Kidney capillary endothelial cell (primary cell): ENCODE results near the gene TXNDC15.
"Not testable (repeated sequence)": the region's sequence is repeated elsewhere in the genome, so short reads cannot be mapped to it uniquely, and the experiment has no call there.

Source experiments
- DNase-seq: peaks from one replicate; pipeline ENCODE4 v3.0.0-alpha.2; 2018; ENCODE audit warnings: low spot score

The TXNDC15 gene, protein sequence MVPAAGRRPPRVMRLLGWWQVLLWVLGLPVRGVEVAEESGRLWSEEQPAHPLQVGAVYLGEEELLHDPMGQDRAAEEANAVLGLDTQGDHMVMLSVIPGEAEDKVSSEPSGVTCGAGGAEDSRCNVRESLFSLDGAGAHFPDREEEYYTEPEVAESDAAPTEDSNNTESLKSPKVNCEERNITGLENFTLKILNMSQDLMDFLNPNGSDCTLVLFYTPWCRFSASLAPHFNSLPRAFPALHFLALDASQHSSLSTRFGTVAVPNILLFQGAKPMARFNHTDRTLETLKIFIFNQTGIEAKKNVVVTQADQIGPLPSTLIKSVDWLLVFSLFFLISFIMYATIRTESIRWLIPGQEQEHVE

GRCh38 chr5:134873987-134874830 lies at the start of gene TXNDC15:
Gene TXNDC15 (plus strand): TSS chr5:134874371. CDS start chr5:134874428, 57 bp downstream.
- peak; percentile 87 for DNase-seq

DNA sequence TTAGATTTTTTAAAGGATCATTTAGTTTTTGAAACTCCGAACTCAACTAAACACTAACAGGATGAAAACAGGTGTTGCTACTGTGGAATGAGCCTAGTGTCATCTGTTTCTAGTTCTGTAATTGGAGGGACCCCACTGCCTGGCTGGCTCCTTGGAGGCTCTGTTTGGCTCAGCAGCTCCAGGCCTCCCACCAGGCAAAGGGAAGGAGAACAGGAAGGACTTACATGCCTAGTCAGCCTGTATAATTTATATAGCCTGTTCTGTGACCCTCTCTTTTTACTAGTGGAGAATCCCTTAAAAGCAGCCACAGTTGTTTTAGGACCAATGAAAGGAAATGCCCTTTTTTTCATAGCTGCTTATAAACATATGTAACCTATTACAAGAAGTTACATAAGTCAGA lies 49.5 kb upstream of the TXNDC15 start:
- DNase-seq, result no peak

DNA sequence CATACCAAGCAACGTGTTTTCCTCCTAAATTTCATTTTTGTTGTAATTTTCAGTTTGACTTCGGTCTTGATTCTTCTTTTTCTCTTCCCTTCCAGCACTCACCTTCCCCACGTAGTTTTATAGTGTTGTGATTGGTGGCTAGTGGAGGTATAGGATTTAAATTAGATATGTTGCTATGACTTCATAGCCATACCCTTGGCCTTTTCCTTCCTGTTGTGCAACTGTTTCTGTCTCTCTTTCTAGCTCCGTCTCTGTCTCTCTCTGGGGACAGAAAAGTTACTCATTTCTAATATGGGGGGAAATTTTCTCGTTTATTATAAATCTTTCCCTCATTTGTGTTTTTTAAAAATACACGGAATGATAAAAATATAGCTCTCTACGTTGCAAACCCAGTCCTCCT lies 49.0 kb upstream of the TXNDC15 start:
- no peak for DNase-seq

GRCh38 chr5:134833340-134834032 lies 40.7 kb upstream of the TXNDC15 start:
- DNase-seq, result no peak

DNA sequence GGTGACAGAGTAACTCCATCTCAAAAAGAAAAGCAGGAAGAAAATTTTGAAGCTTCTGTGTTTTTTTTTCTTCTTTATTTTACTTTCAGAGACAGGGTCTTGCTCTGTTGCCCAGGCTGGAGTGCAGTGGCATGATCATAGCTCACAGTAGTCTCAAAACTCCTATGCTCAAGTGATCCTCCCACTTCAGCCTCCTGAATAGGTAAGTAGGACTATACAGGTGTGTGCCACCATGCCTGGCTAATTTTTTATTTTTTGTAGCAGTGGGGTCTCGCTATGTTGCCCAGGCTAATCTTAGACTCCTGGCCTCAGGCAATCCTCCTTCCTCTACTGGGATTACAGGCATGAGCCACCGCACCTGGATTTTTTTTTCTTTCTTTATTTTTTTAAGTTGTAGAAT lies 38.5 kb upstream of the TXNDC15 start:
- DNase-seq, result no peak

DNA sequence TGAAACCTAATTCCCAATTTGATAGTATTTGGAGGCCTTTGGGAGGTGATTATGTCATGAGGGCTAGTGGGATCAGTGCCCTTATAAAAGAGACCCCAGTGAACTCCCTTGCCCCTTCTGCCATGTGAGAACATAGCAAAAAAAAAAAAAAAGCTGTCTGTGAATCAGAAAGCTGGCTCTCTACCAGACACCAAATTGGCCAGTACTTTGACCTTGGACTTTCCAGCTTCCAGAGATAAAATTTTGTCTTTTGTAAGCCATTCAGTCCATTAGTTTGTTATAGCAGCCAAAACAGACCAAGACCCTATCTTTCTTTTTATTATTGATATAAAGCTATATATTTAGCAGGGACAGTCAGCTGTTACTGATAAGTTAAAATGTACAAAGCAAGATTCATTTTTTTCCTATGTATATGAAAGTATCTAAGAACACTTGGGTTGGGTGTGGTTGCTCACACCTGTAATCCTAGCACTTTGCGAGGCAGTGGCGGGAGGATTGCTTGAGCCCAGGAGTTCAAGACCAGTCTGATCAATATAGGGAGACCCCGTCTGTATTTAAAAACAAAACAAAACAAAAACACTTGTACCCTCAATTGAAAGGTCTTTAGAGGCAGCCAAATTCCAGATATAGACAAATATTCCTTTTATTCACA lies 36.5 kb upstream of the TXNDC15 start:
- no peak for DNase-seq

DNA sequence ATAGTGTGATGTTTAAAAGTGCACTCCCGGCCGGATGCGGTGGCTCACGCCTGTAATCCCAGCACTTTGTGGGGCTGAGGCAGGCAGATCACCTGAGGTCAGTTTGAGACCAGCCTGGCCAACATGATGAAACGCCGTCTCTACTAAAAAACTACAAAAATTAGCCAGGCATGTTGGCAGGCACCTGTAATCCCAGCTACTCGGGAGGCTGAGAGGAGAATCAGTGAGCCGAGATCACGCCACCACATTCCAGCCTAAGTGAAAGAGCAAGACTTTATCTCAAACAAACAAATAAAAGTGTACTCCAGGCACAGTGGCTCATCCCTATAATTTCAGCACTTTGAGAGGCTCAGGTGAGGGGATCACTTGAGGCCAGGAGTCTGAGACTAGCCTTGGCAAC lies 35.8 kb upstream of the TXNDC15 start:
- DNase-seq, result not testable (repeated sequence)

DNA sequence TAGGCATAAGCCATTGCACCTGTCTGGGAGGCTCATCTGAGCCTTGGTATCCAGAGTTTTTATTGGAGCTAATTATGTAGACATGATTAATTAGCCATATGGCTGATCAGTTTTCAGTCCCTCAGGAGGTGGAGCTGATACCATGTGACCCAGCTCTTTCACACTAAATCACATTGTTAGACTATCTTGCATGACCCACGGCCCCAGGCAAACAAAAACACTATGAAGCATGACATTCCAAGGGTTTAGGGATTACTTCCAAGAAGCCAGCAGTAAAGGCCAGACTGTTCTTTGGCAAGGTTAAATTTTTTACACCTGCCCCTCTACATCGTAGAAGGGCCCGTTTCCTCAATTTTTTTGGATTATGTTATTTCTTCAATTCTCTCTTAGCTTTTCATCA lies 33.4 kb upstream of the TXNDC15 start:
- no peak for DNase-seq

DNA sequence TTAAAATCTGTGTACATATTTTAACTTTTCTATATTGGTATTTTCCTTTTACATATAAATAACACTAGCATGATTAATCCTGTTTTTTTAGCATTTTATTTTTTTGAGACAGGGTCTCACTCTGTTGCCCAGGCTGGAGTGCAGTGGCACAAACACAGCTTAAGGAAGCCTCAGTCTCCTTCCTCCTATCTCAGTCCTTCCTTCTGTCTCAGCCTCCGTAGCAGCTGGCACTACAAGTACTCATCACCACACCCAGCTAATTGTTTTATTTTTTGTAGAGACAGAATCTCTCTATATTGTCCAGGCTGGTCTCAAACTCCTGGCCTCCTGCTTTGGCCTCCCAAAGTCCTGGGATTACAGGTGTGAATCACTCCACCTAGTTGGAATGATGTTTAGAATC lies 29.9 kb upstream of the TXNDC15 start:
- DNase-seq, result no peak

DNA sequence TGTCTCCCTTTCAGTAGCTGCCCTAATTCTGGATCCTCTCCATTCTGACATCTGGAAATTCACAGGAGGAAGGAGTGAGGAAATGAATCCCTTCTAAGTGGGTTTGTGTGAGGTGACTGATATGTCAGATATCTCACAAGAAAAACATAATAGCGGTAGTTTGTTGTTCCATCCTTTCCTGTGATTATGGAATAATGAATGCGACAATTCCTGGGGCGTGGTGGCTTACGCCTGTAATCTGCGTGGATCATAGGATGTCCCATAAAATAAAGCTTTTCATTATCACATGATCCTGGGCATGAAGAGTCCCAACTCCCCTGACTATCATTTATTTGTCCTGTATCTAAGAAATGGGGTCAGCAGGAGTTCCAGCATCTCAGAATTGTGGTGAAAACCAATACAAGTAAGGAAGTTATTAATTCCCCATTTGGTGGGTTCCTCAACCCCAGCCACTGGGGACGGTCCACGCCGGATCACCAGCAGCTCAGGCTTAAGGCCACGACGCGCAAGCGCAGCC lies 28.8 kb upstream of the TXNDC15 start:
- DNase-seq, result peak; percentile 56

DNA sequence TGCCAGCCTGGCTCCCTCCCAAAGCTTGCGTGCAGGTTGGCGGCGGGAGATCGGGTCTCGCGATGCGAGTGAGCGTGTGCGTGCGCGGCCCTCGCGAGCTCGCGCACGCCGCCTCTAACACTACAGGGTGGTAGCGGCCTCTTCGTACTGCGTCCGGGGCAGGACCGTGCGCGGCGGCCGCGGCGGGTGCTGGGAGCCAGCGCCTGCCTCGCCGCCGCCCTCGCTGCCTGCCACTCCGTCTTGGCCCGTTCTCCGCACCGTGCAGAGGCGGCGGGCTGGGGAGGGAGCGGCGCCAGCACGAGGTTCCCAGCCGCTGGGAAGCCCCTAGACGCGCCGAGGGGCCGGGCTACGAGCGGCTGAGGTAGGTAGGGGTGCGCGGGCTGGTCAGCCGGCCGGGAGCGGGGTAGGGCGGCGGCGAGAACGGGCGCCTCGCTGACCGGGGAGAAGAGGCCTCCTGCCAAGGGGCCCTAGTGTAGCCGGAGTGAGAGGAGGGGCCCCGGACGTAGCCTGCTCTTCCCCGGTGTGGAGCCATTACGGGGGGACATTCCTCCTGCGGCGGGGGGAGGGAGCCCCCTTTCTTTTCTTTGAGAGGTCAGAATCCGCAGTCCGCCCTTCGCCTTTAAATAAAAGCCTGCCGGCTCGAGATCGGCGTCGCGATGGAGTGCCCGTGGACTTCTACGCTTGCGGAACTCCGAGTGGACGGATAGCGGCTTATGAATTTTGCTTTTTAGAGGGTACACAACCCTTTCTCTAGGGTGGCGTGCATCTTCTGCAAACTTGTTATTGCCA lies 28.1 kb upstream of the TXNDC15 start, which contains the start of gene C5orf24:
Gene C5orf24, plus strand, starts transcription at position 117 of the 789 bp plus-strand sequence. CDS start 8,933 bp downstream, outside the sequence.
- DNase-seq, result peak; percentile 93

DNA sequence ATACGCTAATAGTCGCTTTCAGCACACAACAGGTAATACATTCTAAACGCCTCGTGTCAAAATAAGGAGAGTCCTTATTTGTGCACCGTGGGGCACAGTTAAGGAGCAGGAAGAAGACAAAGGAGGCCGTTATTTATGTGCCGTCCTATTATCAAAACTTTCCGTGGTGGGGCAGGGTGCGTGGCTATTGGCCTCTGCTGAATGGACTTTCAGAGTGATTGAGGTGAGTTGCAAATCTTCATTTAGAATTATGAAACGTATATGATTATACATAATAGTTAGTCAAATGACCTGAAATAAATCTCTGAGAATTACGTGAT lies 27.6 kb upstream of the TXNDC15 start:
- DNase-seq, result peak; percentile 34

DNA sequence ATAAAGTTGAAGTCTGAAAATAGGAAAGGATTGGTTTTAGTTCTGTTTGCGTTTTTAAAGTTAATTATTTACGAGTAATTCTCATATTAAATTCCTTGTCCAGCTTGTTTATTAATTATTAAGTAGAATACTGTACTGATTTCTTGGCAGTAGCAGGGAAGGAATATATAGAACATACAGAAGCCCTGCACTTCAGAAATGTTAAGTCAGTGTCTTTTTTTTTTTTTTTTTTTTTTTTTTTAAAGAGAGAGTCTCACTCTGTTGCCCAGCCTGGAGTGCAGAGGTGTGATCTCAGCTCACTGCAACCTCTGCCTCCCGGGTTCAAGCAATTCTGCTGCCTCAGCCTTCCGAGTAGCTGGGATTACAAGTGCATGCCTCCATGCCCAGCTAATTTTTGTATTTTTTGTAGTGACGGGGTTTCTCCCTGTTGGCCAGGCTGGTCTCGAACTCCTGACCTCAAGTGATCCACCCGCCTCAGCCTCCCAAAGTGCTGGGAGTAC lies 24.7 kb upstream of the TXNDC15 start:
- not testable (repeated sequence) for DNase-seq

DNA sequence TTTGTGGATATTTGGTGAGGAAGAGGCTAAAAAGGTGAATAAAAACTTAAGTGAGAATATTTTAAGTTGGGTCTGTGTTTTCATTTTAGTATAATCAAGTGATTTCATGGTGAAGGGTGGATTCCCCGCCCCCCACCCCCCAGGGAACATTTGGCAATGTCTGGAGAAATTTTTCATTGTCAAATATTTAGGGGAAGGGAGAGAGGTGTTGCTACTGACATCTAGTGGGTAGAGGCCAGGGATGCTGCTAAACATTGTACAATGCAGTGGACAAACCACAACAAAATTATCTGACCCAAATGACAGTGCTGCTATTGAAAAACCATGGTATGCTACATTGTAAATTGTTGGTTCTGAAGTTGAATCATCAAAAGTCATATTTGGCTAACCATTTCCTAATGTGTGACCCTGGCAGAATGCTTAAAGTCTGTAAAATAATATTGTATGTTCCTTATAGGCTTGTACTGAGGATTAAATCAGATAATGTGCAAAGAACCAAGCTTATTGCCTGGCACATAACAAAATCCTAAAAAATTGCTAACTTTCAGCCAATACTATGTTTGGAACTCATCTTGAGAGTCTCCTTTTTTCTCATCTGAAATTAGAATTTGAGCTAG lies 22.8 kb upstream of the TXNDC15 start:
- no peak for DNase-seq

DNA sequence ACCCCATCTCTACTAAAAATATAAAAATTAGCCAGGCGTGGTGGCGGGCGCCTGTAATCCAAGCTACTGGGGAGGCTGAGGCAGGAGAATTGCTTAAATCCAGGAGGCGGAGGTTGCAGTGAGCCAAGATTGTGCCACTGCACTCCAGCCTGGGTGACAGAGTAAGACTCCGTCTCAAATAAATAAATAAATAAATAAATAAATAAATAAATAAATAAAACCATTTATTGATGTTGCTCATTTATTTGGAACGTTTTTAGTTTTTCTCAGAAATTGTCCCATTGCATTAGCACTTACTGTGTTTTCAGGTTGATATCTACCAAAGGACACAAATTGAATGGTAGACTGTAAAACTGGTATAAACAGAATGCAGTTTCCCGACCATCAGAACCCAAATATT lies 17.7 kb upstream of the TXNDC15 start:
- DNase-seq, result not testable (repeated sequence)

- no peak for DNase-seq
These were observed 16.8 kb upstream of the TXNDC15 start for GRCh38 chr5:134857401-134857800.

GRCh38 chr5:134864707-134865106 lies 9.5 kb upstream of the TXNDC15 start:
- DNase-seq, result no peak

GRCh38 chr5:134873494-134873893 lies 677 bp upstream of the TXNDC15 start:
- DNase-seq, result no peak

DNA sequence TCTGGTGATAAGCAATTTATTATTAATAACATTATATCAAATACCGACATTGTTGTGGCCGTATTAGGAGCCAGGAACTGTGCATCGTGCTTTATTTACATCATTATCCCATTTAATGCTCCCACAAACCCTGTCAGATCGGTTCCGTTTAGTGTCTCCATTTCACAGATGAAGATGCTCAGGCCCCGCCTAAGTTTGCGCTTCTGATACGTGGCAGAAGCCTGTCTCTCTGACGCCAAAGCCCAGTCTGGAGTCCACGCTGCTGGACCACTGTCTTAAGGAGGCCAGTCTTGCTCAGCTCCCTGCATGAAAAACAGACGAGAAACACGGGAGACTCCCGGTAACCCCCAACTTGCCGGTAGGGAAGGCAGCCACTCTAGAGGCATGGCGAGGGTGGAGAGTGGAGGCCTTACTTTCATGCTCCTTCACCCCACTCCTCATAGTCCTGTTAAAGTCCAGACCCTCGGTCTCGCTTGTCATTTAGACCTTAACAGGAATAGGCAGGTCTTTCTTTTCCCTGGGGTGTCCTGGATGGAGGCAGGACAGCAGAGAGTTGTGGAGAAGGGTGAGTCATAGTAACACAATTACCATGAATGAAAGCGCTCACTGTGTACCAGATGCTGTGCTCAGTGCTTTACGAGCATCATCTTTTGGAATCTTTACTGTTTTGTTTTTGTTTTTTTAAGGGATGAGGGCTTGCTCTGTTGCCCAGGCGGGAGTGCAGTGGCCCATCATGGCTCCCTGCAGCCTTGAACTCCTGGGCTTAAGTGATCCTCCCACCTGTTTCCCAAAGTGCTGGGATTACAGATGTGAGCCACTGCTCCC lies 872 bp downstream of the TXNDC15 start:
- peak; percentile 67 for DNase-seq

DNA sequence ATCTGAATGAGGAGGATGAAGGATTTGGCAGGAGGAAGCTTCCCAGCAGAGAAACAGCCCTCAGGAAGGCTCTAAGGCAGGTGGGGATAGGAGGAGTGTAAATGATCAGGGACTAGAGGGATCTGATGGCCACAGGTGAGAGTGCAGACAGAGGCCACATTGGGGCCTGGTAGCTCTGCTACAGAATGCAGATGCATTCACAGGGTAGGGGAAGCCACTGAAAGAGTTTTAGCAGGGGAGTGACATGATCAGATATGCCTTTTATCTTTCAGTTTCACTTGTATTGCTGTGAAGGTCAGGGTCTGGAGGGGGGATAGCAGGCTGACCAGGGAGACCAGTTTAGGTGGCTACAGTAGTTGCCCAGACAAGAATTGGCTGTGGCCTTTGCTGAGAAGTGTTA lies 3.0 kb downstream of the TXNDC15 start:
- DNase-seq, result no peak
